WERI-Rb-1 (cell line): Measurements from ENCODE around the gene MYO5A.
"Not testable (repeated sequence)": the region's sequence is repeated elsewhere in the genome, so short reads cannot be mapped to it uniquely, and the experiment has no call there.

Source experiments
- DNase-seq: peaks from one replicate; pipeline ENCODE4 v3.0.0-alpha.2; 2020
- H3K27ac ChIP-seq: fragments of 250-450 bp; sonication (Bioruptor Pico); 2 replicates; pipeline ENCODE4 v1.5.1; 2020; ENCODE audit warnings: mild to moderate bottlenecking, moderate library complexity
- H3K27me3 ChIP-seq: fragments of 250-450 bp; sonication (Bioruptor Pico); 2 replicates; pipeline ENCODE4 v1.5.1; 2021; ENCODE audit warnings: mild to moderate bottlenecking, low read depth, moderate library complexity; ENCODE audit not compliant: insufficient read depth, severe bottlenecking
- H3K36me3 ChIP-seq: fragments of 250-450 bp; sonication (Bioruptor Pico); 2 replicates; pipeline ENCODE4 v1.5.1; 2020; ENCODE audit warnings: mild to moderate bottlenecking, moderate library complexity
- H3K4me3 ChIP-seq: 2 replicates; pipeline ENCODE4 v1.5.1; 2011; ENCODE audit warnings: low read depth, mild to moderate bottlenecking, control low read depth, low read length
- H3K9me3 ChIP-seq: fragments of 250-450 bp; sonication (Bioruptor Pico); 2 replicates; pipeline ENCODE4 v1.5.1; 2021; ENCODE audit warnings: mild to moderate bottlenecking, moderate library complexity; ENCODE audit not compliant: severe bottlenecking
- CTCF ChIP-seq: IDR thresholded peaks from 2 replicates; pipeline ENCODE4 v1.5.1; 2011; ENCODE audit warnings: low read depth, mild to moderate bottlenecking, control low read depth, inconsistent platforms, low read length

Gene MYO5A

GRCh38 chr15:52558196-52558595 lies 29.5 kb upstream of the MYO5A start:
- Histone ChIP-seq H3K36me3 (peaks cover 56% of the 10 kb centered on the region), H3K9me3 (no peaks in the 10 kb centered on the region), H3K27me3 (no peaks in the 10 kb centered on the region), H3K4me3 (no peak overlapping the region), H3K27ac (no peak overlapping the region; the same call in 1 of the 2 replicates)
- no peak for DNase-seq
- TF ChIP-seq CTCF = no peak

GRCh38 chr15:52557274-52557641 lies 28.6 kb upstream of the MYO5A start:
- TF ChIP-seq CTCF = no peak
- H3K4me3 ChIP-seq = no peak overlapping the region
- DNase-seq = no peak
- H3K27ac ChIP-seq = no peak overlapping the region
- no peaks in the 10 kb centered on the region for H3K27me3 ChIP-seq
- no peaks in the 10 kb centered on the region for H3K9me3 ChIP-seq
- H3K36me3 ChIP-seq = peaks cover 58% of the 10 kb centered on the region

GRCh38 chr15:52556524-52557273 lies 28.0 kb upstream of the MYO5A start:
- TF ChIP-seq CTCF = no peak
- Histone ChIP-seq H3K27me3 (no peaks in the 10 kb centered on the region), H3K9me3 (no peaks in the 10 kb centered on the region), H3K4me3 (no peak overlapping the region), H3K36me3 (peaks cover 63% of the 10 kb centered on the region), H3K27ac (no peak overlapping the region)
- no peak for DNase-seq

GRCh38 chr15:52552303-52552702 lies 23.6 kb upstream of the MYO5A start:
- no peak for DNase-seq
- peaks cover 70% of the 10 kb centered on the region for H3K36me3 ChIP-seq

GRCh38 chr15:52551762-52552161 lies 23.1 kb upstream of the MYO5A start:
- Histone ChIP-seq H3K27ac (no peak overlapping the region), H3K27me3 (no peaks in the 10 kb centered on the region), H3K4me3 (no peak overlapping the region), H3K9me3 (no peaks in the 10 kb centered on the region), H3K36me3 (peaks cover 65% of the 10 kb centered on the region)
- DNase-seq = no peak
- TF ChIP-seq CTCF = no peak

More at GRCh38 chr15:52552303-52552702, 23.6 kb upstream of the MYO5A start:
- TF ChIP-seq CTCF = no peak
- no peak overlapping the region for H3K27ac ChIP-seq
- H3K27me3 ChIP-seq = no peaks in the 10 kb centered on the region
- H3K9me3 ChIP-seq = no peaks in the 10 kb centered on the region
- H3K4me3 ChIP-seq = no peak overlapping the region

- DNase-seq, H3K4me3 ChIP-seq, H3K27me3 ChIP-seq, H3K9me3 ChIP-seq, H3K27ac ChIP-seq: not testable (repeated sequence)
- peaks cover 65% of the 10 kb centered on the region for H3K36me3 ChIP-seq
These were observed 22.5 kb upstream of the MYO5A start for GRCh38 chr15:52551186-52551585.
